HG03558 (cell line): ENCODE measurements around the gene PLA2G4E.

Source experiments
- ATAC-seq: cut with Tn5 transposase; IDR thresholded peaks from one replicate; pipeline ENCODE4 v1.9.1; 2021; ENCODE audit warnings: moderate number of reproducible peaks; ENCODE audit not compliant: unreplicated experiment; ENCODE audit errors: extremely low read depth

PLA2G4E gene

DNA sequence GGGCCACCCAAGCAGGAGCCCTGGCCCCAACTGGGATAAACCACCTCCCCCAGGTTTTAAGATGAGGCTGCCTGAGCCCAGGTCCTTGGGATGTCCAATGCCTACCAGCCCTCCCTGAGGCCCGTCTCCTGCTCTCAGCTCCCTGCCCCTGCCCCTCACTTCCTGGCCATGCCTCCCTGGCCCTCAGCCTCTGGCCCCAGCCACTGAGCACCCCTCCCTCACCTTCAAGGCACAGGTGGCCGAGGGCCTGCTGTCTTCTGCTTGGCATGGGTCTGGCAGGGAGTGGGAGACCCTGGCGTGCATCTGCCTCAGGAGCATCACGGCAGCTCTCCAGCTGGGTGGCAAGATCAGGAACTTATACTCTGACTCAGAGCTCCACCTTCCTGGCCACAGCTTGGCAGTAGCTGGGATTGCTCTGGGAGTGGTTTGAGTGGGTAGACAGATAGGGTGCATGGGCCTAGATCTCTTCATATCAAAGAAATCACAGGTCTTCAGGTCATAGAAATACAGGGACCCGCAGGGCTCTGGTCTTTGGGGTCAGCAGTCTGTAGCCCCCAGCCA lies at the start of gene PLA2G4E:
Gene PLA2G4E, minus strand, starts transcription at position 330 of the 561 bp plus-strand sequence. Its CDS starts 12 bp downstream, at position 318.
- ATAC-seq = no peak

DNA sequence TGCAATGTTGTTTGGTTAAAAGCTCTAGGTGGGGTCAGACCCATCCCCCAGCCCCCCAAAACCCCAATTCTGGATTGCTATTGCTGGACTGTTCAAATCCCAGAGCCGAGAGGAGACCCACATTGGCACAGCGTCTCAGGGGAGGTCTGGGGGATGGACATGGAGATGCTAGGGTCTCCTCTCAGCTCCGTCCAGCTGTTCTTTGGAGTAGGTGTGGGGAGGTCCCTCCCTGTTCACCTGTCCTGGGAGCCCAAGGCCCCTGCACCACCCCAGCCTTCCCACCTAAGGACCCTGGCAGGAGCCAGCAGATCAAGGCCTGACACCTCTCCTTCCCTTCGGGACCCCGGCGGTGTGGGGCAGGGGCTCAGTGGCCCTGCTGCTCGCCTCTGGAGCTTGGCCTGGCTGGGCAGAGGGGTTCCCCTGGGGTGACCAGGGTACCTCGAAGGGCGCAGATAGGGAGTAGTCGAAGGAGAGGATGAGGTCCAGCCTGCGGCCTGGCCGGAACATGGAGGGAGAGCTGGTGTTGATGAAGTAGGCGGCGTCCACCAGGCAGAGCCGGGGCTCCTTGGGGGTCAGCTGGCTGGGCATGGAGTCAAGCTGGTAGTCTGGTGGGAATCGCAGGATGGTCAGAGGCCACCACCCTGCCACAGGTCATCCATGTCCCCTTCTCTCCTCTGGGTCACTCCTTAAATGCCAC lies 49.6 kb upstream of the PLA2G4E start:
- no peak for ATAC-seq

GRCh38 chr15:42069496-42070278 lies 48.8 kb upstream of the PLA2G4E start:
- no peak for ATAC-seq

- ATAC-seq = no peak
These were observed 48.2 kb upstream of the PLA2G4E start for GRCh38 chr15:42069025-42069424.

DNA sequence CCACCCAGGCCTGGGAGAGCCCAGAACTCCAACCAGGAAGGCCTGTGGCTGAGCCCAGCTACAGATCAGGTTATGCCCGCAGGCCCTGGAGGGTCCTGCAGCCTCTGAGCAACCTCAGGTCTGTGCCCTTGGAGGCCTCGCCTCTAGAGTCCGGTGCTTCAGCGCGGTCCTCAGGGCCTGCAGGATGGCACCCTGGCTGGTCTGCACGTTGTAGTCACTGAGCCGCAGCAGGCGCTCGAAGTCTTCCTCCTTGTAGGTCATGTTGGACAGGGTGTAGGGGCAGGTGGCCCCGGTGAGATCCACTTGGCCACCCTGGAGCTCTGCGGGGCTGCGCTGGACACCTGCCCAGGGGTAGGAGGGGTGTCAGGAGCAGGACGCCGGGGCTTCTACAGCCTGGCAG lies 47.8 kb upstream of the PLA2G4E start:
- no peak for ATAC-seq

DNA sequence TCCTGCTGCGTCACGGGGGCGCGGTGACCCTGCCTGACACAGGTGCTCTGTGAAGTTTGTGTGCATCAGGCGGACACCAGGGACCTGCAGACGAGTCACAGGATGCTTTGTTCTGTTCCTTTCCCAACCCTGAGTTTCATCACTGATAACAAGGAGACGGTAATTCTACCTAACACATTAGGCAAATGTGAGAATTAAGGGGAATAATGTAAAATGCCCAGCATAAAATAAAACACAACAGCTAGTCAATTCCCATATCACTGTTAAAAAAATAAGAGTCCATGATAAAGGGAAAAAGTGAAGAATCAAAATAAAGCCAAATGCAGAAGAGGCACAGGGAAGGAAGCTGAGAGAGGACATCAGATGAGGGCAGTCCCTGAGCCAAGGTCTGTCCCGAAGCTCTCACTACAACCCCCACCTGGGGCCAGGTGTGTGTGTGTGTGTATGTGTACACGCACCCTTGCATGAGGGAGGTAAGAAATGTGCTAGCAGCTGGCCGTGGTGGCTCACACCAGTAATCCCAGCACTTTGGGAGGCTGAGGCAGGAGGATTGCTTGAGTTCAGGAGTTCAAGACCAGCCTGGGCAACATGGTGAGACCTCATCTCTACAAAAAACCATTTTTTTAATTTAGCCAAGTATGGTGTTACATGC lies 46.0 kb upstream of the PLA2G4E start:
- no peak for ATAC-seq

DNA sequence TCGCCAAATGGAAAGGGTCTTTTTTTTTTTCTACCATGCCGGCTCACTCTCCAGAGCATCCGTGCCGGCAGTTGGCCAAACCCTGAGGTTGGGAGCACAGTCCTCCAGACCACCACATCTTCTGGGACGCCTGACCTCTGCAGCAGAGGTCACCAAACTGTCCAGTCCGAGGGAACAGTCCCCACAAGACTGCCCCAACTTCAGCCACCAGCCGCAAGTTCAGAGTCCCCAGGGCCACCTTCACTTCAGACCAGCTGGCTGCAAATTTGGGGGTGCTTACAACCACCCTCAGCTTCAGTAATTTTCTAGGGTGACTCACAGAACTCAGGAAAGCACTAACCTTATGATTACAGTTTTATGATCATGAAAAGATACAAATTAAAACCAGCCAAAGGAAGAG lies 44.6 kb upstream of the PLA2G4E start:
- ATAC-seq = no peak

DNA sequence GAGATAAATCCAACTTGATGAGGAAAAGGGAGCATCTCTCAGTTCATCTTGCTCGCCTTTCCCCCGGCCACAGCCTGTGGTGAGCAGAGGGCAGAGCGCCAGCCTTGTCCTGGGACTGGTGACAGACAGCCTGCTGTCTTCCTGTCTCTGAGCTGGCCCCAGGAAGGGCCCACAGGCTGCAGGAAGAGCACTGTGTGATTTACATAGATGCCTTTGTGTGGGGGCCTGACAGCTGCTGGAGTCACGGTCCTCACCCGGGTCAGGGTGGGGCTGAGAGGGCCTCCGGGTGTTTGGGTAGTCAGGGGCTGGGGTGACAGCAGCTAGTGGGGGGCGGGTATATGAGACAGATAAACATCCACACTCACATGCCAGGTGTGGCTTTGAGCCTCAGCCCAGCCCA lies 44.2 kb upstream of the PLA2G4E start:
- no peak for ATAC-seq

- ATAC-seq = no peak
These were observed 43.4 kb upstream of the PLA2G4E start for GRCh38 chr15:42064271-42064670.

GRCh38 chr15:42063122-42063848 lies 42.4 kb upstream of the PLA2G4E start:
- ATAC-seq = no peak

DNA sequence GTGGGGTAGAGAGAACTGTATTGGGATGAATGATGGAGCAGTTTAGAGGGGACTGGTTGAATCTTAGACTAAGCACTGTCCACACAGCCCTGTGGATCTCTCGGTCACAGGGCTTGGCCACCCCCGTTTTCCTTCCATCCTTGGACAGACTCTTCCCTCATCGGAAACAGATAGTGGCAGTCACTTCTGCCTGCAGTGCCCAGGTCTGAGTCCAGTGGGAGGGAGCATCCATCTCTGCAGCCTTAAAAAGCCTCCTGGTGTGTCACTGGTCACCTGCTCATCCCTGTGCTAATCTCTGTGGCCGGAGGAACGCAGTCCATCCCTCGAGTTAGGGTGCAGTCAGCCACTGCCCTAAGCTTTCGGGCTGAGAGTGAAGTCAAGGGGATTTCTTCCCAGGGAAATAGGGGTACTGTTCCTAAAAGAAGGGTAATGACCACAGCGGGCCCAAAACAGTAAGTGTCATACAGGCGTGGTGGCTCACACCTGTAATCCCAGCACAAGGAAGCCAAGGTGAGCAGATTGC lies 41.5 kb upstream of the PLA2G4E start:
- no peak for ATAC-seq

DNA sequence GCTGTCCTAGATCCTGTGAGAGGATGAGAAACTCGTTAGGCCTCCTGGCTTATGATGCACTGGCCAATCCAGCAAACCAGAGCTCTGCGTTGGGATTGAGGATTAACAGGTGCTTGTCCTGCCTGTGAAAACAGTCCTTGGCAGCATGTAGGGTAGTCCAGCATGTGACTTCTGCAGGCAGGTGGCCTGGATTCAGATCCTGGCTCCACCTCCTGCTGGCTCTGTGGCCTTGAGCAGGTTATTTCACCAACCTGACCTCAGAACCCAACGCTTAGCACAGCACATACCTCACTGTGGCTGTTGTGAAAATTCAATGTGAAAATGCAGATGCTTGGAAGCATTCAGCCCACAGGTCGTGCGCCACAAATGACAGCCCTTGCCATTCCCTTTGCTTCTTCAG lies 40.0 kb upstream of the PLA2G4E start:
- no peak for ATAC-seq

- ATAC-seq = no peak
These were observed 39.6 kb upstream of the PLA2G4E start for GRCh38 chr15:42060477-42060763.

DNA sequence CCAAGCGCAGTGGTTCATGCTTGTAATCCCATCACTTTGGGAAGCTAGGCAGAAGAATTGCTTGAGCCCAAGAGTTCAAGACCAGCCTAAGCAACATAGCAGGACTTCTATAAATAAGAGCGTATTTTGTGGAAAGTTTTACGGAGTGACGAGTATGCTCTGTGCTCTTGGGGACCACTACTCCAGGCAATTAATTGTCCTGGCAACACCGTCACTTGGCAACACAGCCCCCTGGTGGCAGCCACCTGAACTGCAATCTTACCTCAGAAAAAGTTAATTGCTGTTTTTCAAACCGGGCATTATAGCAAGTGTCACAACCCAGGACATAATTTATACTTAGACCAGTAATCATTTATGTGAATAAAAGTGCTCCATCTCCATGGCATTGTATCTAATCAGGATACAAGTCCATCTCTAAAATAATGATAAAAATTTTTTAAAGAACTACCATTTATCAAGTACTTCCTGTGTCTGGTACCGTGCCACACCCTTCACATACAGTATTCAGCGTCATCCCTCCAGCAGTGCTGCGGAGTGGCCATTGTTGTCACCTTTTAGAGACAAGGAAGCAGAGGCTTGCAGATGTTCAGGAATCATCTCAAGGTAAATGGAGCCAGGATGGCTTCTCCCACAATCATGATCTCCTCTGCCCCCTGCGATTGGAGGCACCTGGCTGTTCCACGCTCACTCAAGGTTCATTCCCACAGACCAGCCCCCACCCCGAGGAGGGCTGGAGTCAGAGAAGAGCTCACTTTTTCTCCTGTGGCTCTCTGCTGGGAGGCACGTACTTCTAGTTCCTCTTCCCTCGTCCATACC lies 39.0 kb upstream of the PLA2G4E start:
- ATAC-seq = no peak

GRCh38 chr15:42058791-42059190 lies 37.9 kb upstream of the PLA2G4E start:
- ATAC-seq = no peak

DNA sequence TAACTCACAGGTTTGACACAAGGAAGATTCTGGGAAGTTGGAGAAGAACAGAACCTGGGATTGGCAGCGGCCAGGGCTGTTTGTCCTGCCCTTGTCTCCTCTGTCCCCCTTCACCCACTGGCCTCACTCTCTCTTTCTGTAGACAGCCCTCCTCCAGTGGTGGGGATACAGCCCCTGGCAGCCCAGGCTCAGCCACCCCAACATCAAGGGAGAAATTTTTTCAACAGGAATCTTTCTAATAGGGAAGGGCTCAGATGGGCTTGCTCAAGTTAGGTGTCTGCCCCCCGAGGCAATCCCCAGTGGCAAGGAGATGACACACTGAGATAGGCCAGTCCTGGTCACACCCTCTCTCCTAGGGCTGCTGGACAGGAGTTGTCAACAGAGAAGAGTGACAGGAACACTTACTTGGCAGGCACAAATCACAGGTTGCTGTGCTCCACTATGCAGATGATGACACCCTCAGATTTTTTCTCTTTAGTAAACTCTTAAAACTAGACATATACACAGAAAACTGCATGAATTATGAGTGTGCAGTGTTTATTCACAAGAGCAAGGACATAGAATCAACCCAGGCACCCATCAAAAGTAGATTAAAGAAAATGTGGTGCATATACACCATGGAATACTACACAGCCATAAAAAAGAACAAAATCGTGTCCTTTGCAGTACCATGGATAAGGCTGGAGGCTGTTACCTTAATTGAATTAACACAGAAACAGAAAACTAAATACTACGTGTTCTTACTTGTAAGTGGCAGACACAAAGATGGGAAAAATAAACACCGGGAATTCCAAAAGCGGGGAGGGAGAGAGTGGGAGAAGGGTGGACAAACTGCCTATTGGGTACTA lies 37.2 kb upstream of the PLA2G4E start:
- ATAC-seq = no peak

DNA sequence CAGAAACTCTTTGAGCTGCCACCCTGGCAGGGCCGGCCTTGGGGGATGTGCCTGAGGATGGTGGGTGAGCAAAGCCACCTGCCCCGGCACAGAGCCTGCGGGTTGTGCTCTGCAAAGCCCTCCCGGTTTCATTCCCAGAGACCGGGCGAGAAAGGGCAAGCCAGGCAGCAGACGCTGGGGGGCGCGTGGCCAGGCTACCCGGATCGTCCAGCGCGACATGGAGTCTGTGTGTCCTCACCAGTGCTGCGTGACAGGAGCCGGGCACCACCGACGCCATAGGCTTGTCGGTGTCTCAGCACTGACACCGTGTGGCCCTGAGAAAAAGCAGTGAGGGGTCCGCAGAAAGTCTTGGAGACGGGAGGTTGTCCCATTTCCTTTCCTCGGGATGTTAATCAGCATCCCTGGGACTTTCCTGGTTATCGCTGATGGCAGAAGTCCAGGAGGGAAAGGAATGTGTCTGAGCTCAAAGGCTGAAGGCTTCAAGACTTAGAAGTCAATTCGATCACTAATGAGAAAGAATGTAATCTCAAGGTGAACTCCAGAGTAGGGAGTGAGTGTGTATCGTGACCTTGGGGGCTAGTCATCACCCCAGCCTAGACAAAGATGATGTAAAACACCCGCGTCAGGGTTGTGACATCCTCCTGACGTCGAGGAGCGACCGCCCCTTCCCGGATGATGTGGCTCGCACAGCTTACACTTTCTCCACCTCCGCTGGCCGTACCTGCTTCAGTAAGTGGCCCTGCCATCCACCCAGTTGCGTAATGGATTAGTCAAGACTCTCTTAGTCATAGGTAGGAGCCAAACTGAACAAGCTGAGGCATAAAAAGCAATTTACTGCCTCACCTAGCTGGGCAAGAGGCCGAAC lies 36.3 kb upstream of the PLA2G4E start:
- ATAC-seq = no peak

DNA sequence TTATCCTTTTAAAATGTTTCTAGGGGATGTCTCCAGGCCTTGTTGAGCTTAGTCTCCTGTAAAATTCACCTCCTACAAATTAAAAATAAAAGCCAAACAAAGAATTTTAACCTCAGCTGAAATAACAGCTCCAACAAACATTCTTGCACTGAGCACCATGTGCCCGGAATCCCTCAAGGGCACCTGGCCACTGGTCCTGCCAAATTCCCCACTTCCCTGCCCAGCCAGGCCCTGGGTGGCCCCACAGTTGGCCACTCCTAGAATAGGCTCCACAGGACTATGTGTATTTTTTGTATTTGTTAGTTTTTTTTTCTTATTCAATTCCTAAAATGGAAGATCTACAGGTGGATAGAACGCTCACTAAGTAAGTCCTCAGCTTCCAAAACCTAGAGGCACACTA lies 33.1 kb upstream of the PLA2G4E start:
- ATAC-seq = no peak
